ENCODE data around the gene CLECL1. TPM values are rescaled to one million over a fixed set of nuclear protein-coding genes. Genes with fewer than 3 reads are reported as not detected.

Gene CLECL1
- total RNA-seq, 1 donor from 2014 or later = not detected

- Mint-ChIP-seq H3K4me3 (no peak overlapping the region), H3K36me3 (no peaks in the 10 kb centered on the region), H3K9me3 (no peaks in the 10 kb centered on the region), H3K27ac (no peak overlapping the region), H3K27me3 (ENCODE audit: low read depth) (no peaks in the 10 kb centered on the region), H3K4me1 (peaks cover 3% of the 10 kb centered on the region)
- no peak for TF ChIP-seq CTCF (IDR thresholded peaks at IDR 0.05; ENCODE audit: unreplicated experiment)
- no peak for DNase-seq (ENCODE audit: low spot score in 2 of 2, unreplicated experiment in 2 of 2)
These were observed 22.1 kb upstream of the CLECL1 start for GRCh38 chr12:9755035-9755434.

- DNase-seq (ENCODE audit: low spot score in 2 of 2, unreplicated experiment in 2 of 2) = no peak
These were observed 21.4 kb upstream of the CLECL1 start for GRCh38 chr12:9754099-9754927.

GRCh38 chr12:9753498-9753897 lies 20.6 kb upstream of the CLECL1 start:
- Mint-ChIP-seq H3K9me3 (no peaks in the 10 kb centered on the region), H3K36me3 (no peaks in the 10 kb centered on the region), H3K4me3 (no peak overlapping the region), H3K27ac (no peak overlapping the region), H3K27me3 (ENCODE audit: low read depth) (no peaks in the 10 kb centered on the region), H3K4me1 (peaks cover 3% of the 10 kb centered on the region)
- no peak for TF ChIP-seq CTCF (IDR thresholded peaks at IDR 0.05; ENCODE audit: unreplicated experiment)
- DNase-seq (ENCODE audit: low spot score in 2 of 2, unreplicated experiment in 2 of 2) = no peak

More at GRCh38 chr12:9754099-9754927, 21.4 kb upstream of the CLECL1 start:
- Mint-ChIP-seq H3K4me1 (peaks cover 3% of the 10 kb centered on the region), H3K27me3 (ENCODE audit: low read depth) (no peaks in the 10 kb centered on the region), H3K36me3 (no peaks in the 10 kb centered on the region), H3K9me3 (no peaks in the 10 kb centered on the region), H3K27ac (no peak overlapping the region), H3K4me3 (no peak overlapping the region)
- TF ChIP-seq CTCF (IDR thresholded peaks at IDR 0.05; ENCODE audit: unreplicated experiment) = no peak

GRCh38 chr12:9753073-9753472 lies 20.2 kb upstream of the CLECL1 start:
- TF ChIP-seq CTCF (IDR thresholded peaks at IDR 0.05; ENCODE audit: unreplicated experiment) = no peak
- no peaks in the 10 kb centered on the region for H3K36me3 Mint-ChIP-seq
- H3K27me3 Mint-ChIP-seq (ENCODE audit: low read depth) = no peaks in the 10 kb centered on the region

GRCh38 chr12:9752145-9752933 lies 19.4 kb upstream of the CLECL1 start:
- TF ChIP-seq CTCF (IDR thresholded peaks at IDR 0.05; ENCODE audit: unreplicated experiment) = no peak
- no peak overlapping the region for H3K27ac Mint-ChIP-seq

More at GRCh38 chr12:9753073-9753472, 20.2 kb upstream of the CLECL1 start:
- Mint-ChIP-seq H3K4me3 (no peak overlapping the region), H3K9me3 (no peaks in the 10 kb centered on the region), H3K27ac (no peak overlapping the region), H3K4me1 (peaks cover 3% of the 10 kb centered on the region)
- no peak for DNase-seq (ENCODE audit: low spot score in 2 of 2, unreplicated experiment in 2 of 2)

More at GRCh38 chr12:9752145-9752933, 19.4 kb upstream of the CLECL1 start:
- DNase-seq (ENCODE audit: low spot score in 2 of 2, unreplicated experiment in 2 of 2) = no peak
- Mint-ChIP-seq H3K9me3 (no peaks in the 10 kb centered on the region), H3K36me3 (no peaks in the 10 kb centered on the region), H3K4me3 (no peak overlapping the region), H3K27me3 (ENCODE audit: low read depth) (no peaks in the 10 kb centered on the region), H3K4me1 (peaks cover 3% of the 10 kb centered on the region)
